GM13976 (cell line): Measurements from ENCODE around the gene QRFP.

Experiments
- DNase-seq: peaks from one replicate; pipeline ENCODE4 v3.0.0; 2012; ENCODE audit warnings: low spot score
- in situ Hi-C: fragments of 300-500 bp; cut with MboI; formaldehyde crosslinking; loops from one replicate; pipeline ENCODE4 v1.12.0; 2022; ENCODE audit warnings: low sequenced_read_pairs, mixed read lengths, inconsistent platforms; ENCODE audit not compliant: unreplicated experiment
- TF ChIP-seq, protein P1 (sequence below): IDR thresholded peaks from 2 replicates; pipeline ENCODE4 v1.5.1; 2012; ENCODE audit warnings: borderline replicate concordance, mild to moderate bottlenecking; ENCODE audit not compliant: insufficient read depth; ENCODE audit errors: extremely low read depth, missing control alignments, control extremely low read depth

QRFP gene

DNA sequence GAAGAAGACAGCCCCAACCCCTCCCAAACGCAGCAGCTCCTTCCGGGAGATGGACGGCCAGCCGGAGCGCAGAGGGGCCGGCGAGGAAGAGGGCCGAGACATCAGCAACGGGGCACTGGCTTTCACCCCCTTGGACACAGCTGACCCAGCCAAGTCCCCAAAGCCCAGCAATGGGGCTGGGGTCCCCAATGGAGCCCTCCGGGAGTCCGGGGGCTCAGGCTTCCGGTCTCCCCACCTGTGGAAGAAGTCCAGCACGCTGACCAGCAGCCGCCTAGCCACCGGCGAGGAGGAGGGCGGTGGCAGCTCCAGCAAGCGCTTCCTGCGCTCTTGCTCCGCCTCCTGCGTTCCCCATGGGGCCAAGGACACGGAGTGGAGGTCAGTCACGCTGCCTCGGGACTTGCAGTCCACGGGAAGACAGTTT lies 12.5 kb downstream of the QRFP start:
- DNase-seq, result no peak
- TF ChIP-seq, protein P1, sequence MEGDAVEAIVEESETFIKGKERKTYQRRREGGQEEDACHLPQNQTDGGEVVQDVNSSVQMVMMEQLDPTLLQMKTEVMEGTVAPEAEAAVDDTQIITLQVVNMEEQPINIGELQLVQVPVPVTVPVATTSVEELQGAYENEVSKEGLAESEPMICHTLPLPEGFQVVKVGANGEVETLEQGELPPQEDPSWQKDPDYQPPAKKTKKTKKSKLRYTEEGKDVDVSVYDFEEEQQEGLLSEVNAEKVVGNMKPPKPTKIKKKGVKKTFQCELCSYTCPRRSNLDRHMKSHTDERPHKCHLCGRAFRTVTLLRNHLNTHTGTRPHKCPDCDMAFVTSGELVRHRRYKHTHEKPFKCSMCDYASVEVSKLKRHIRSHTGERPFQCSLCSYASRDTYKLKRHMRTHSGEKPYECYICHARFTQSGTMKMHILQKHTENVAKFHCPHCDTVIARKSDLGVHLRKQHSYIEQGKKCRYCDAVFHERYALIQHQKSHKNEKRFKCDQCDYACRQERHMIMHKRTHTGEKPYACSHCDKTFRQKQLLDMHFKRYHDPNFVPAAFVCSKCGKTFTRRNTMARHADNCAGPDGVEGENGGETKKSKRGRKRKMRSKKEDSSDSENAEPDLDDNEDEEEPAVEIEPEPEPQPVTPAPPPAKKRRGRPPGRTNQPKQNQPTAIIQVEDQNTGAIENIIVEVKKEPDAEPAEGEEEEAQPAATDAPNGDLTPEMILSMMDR, result no peak
- in situ Hi-C loops, result no loop called here

DNA sequence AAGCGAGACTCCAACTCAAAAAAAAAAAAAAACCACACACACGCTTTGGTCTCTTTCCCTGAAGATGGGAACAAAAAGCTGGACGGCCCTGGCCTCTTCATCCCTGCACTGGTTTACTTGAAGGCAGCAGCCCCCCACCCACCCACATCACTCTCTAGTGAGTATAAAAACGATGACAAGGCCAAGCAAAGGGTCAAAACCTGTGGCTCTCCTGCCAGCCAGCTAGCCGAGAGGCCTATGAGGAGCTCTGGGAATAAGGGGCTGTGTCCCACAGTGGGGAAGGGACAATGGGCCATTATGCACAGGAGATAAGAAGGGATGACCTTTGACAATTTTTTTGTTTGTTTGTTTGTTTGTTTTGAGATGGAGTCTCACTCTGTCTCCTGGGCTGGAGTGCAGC lies 13.1 kb downstream of the QRFP start:
- in situ Hi-C loops, result no loop called here
- no peak for DNase-seq
- TF ChIP-seq, protein P1, result no peak

DNA sequence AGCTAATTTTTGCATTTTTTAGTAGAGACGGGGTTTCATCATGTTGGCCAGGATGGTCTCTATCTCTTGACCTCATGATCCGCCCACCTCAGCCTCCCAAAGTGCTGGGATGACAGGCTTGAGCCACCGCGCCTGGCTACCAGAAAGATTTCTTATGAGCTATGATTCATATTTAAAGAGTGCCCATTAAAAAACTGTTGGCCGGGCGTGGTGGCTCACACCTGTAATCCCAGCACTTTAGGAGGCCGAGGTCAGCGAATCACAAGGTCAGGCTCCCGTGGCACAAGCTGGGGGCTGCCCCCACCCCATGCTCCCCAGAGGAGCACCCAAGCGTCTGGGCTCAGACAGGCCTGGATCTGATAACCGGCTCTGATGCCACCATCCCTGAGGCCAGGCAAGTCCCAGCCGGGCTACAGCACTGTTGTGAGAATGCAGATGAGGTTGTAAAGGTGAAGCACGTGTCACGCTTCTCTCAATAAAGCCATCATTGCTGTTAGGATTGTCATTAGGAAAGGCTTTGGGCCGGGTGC lies 13.9 kb downstream of the QRFP start:
- TF ChIP-seq, protein P1, result no peak
- in situ Hi-C loops, result no loop called here
- DNase-seq, result no peak

DNA sequence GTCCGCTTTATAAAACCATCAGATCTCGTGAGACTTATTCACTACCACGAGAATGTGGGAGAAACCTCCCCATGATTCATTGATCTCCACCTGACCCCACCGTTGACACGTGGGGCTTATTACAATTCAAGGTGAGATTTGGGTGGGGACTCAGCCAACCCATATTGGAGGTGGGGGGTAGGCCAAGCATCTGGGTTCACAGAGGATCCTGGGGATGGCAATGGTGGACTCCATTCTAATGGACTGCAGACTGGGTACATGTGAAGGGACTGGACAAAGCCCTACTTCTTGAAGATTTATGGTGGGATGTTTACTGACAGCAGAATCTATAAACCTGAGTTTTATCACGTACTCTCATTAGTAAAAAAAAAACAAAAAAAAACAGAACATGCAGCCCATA lies 15.1 kb downstream of the QRFP start:
- TF ChIP-seq, protein P1, result no peak
- in situ Hi-C loops, result no loop called here
- DNase-seq, result no peak

DNA sequence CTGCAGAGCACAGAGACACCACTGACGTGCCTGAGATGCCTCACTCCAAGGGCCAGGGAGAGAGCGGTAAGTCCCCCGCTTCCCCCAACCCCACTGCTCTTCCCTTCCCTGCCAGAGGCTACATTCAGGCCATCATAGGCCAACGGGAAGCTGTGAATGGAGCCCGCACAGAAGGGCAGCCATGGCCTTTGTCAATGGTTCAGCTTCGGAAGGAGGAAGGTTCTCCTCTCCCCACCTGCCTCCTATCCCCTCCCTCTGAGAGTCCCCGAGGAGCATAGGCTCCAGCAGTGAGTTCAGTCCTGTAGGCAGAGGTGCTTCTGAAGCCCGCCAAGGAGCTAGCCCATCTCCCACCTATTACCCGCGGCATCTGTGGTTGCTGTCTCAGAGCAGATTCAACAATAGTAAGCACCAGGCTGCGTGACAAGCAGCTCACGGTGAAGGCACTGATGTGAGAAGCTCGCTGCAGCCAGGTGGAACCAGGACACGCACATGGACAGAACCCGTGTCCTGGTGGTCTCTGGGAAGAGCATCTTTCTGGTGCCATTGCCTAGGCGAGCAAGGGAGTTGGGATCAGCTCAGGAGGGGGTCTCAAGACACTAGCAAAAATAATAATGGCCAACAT lies 15.9 kb downstream of the QRFP start:
- in situ Hi-C loops, result no loop called here
- TF ChIP-seq, protein P1, result no peak
- DNase-seq, result no peak

DNA sequence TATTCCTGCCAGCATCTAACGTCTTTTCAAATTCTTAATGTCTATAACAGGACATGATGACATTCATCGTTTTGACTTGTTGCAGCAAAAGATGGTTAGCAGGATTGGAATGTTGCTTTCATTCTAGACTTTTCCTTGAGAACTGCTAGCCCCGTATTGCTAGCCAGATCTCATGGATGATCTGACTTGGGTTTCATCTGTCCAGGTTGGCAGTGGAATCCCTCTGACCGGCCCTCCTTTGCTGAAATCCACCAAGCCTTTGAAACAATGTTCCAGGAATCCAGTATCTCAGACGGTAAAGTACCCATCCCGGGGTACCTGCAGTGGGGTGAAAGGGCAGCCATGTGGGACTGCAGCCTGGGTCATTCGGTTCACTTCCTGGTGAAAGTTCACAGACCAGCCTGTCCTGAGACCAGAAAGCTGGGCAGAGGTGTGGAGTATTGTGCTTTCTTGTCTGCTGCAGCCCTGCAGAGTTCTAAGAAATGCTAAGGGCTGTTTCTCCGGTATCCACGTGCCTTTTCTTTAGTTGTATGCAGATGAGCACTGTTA lies 16.7 kb downstream of the QRFP start:
- no peak for DNase-seq
- in situ Hi-C loops, result loop anchor here (10.0 kb wide), 1 partner anchor 55 kb away; the partner anchor contains the start of gene FIBCD1
- TF ChIP-seq, protein P1, result no peak
